BLaER1 (cell line): Measurements from ENCODE around the gene COQ8B.
"Not testable (repeated sequence)": the region's sequence is repeated elsewhere in the genome, so short reads cannot be mapped to it uniquely, and the experiment has no call there.

Experiments used
- H3K27ac ChIP-seq: shearing (Covaris generic); formaldehyde crosslinking; 2 replicates; pipeline ENCODE4 v1.8.1; 2022
- H3K27me3 ChIP-seq: shearing (Covaris generic); formaldehyde crosslinking; 2 replicates; pipeline ENCODE4 v1.8.1; 2022
- H3K36me3 ChIP-seq: shearing (Covaris generic); formaldehyde crosslinking; 2 replicates; pipeline ENCODE4 v1.8.1; 2022
- H3K4me1 ChIP-seq: shearing (Covaris generic); formaldehyde crosslinking; 2 replicates; pipeline ENCODE4 v1.8.1; 2022
- H3K4me2 ChIP-seq: shearing (Covaris generic); formaldehyde crosslinking; 2 replicates; pipeline ENCODE4 v1.8.1; 2022
- H3K4me3 ChIP-seq: shearing (Covaris generic); formaldehyde crosslinking; 2 replicates; pipeline ENCODE4 v1.8.1; 2022
- H3K9ac ChIP-seq: shearing (Covaris generic); formaldehyde crosslinking; 2 replicates; pipeline ENCODE4 v1.8.1; 2022
- H3K9me3 ChIP-seq: shearing (Covaris generic); formaldehyde crosslinking; 2 replicates; pipeline ENCODE4 v1.8.1; 2022
- H4K20me1 ChIP-seq: shearing (Covaris generic); formaldehyde crosslinking; 2 replicates; pipeline ENCODE4 v1.8.1; 2022
- Cebpa-rat ChIP-seq: shearing (Covaris generic); IDR thresholded peaks from 2 replicates; pipeline ENCODE4 v1.8.1; 2022

Gene COQ8B

DNA sequence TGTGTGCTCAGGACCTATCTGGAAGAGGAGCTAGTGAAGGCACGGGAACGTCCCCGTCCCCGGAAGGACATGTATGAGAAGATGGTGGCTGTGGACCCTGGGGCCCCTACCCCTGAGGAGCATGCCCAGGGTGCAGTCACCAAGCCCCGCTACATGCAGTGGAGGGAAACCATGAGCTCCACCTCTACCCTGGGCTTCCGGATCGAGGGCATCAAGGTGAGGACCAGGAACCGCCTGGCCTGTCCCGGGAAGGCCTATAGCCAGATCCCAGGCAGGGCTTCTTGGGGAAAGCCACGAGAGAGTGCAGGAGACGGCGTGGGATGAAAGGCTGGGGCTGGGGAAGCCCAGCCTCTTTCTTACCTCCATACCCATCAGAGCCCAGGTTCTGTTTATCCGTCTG is 16.5 kb upstream of the COQ8B start:
- Histone ChIP-seq H3K4me1 (no peaks in the 10 kb centered on the region), H3K9me3 (no peaks in the 10 kb centered on the region), H3K9ac (no peak overlapping the region), H3K36me3 (peaks cover 96% of the 10 kb centered on the region), H3K4me3 (no peak overlapping the region), H3K27ac (no peak overlapping the region), H3K27me3 (no peaks in the 10 kb centered on the region), H3K4me2 (no peak overlapping the region), H4K20me1 (no peaks in the 10 kb centered on the region)
- TF ChIP-seq Cebpa-rat: no peak

DNA sequence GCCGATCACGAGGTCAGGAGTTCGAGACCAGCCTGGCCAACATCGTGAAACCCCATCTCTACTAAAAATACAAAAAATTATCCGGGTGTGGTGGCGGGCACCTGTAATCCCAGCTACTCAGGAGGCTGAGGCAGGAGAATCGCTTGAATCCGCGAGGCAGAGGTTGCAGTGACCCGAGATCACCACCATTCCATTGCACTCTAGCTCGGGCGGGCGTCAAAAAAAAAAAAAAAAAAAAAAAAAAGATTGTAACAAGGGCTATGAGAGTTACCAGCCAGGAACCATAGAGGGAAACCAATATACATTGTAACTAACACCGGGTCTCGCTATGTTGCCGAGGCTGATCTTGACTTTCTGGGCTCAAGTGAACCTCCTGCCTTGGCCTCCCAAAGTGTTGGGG is 15.6 kb upstream of the COQ8B start:
- H3K9ac ChIP-seq, H3K4me3 ChIP-seq, H3K4me2 ChIP-seq, H3K27me3 ChIP-seq, H4K20me1 ChIP-seq, H3K9me3 ChIP-seq, H3K27ac ChIP-seq, H3K4me1 ChIP-seq: not testable (repeated sequence)
- H3K36me3 ChIP-seq: peaks cover 99% of the 10 kb centered on the region

DNA sequence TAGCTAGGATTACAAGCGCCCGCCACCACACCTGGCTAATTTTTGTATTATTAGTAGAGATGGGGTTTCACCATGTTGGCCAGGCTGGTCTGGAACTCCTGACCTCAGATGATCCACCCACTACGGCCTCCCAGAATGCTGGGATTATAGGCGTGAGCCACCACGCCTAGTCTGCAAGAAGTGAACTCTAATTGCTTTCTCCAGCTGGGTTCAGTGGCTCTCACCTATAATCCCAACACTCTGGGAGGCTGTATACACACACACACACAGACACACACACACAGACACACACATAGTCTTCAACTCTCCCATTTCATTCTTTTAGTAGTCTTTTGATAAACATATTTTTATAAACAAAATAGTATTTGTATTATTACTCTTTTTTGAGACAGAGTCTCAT is 13.4 kb upstream of the COQ8B start:
- not testable (repeated sequence) for H4K20me1 ChIP-seq, H3K4me1 ChIP-seq, H3K27ac ChIP-seq, H3K9ac ChIP-seq, H3K9me3 ChIP-seq, H3K4me3 ChIP-seq, H3K27me3 ChIP-seq, H3K4me2 ChIP-seq
- H3K36me3 ChIP-seq: peaks cover 97% of the 10 kb centered on the region

DNA sequence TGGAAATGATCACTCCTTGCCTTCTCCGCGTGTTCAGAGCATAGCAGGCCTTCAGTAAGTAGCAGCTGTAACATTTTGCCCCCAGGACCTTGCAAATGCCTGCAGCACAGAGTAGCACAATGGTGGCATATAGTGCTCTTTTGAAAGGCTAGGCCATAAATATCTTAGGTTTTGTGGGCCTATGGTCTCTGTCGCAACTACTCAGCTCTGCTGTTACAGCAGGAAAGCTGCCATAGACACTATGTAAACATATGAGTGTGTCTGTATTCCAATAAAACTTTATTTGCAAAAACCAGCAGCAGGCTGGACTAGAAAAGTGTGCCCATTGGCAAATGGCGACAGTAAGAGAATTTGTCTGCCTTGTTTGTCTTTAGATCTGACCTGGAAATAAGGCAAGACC is 9.6 kb upstream of the COQ8B start:
- no peaks in the 10 kb centered on the region for H3K9me3 ChIP-seq
- H3K4me2 ChIP-seq: no peak overlapping the region
- peaks cover 81% of the 10 kb centered on the region for H3K36me3 ChIP-seq

DNA sequence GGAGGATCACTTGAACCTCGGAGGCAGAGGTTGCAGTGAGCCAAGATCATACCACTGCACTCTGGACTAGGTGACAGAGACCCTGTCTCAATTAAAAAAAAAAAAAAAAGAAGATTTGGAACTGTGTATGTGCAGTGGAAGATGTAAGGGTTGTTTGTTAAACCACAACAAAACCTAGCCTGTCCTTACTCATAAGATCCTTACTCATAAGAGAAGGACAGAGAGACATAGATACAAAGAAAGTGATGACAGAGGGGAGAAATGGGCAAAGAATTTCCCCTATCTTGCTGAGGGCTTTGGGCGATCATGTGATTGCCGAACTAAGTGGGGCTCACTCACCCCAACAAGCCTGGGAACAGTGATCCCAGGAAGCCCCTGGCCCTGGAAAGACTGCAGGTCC is 8.2 kb upstream of the COQ8B start:
- Histone ChIP-seq H3K27me3 (no peaks in the 10 kb centered on the region), H3K4me1 (peaks cover 13% of the 10 kb centered on the region), H3K4me2 (no peak overlapping the region), H3K4me3 (no peak overlapping the region), H4K20me1 (peaks cover 6% of the 10 kb centered on the region; the same call in 1 of the 2 replicates), H3K9me3 (no peaks in the 10 kb centered on the region), H3K9ac (no peak overlapping the region), H3K27ac (no peak overlapping the region), H3K36me3 (peaks cover 67% of the 10 kb centered on the region)
- TF ChIP-seq Cebpa-rat: no peak

More for the DNA sequence above, 9.6 kb upstream of the COQ8B start:
- Histone ChIP-seq H3K27me3 (no peaks in the 10 kb centered on the region), H3K4me1 (no peaks in the 10 kb centered on the region), H3K9ac (no peak overlapping the region), H3K27ac (no peak overlapping the region), H3K4me3 (no peak overlapping the region), H4K20me1 (peaks cover 6% of the 10 kb centered on the region; the same call in 1 of the 2 replicates)
- no peak for TF ChIP-seq Cebpa-rat

DNA sequence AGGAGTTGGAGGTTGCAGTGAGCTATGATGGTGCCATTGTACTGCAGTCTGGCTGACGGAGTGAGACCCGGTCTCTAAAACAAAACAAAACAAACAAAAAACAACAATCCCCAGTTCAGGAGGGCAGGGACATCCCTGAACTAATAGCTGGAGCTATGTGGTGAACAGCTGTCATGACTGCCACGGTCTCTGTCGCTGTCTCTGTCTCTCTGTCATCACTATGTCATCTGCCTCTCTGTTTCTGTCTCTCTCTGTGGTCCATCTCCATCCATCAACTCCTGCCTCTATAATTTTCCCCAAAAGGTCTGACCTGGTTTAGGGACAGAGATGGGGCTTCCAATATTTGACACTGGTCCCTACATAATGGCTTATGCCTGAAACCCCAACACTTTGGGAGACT is 7.6 kb upstream of the COQ8B start:
- no peak overlapping the region for H3K4me3 ChIP-seq
- H3K27me3 ChIP-seq: no peaks in the 10 kb centered on the region
- H4K20me1 ChIP-seq: peaks cover 6% of the 10 kb centered on the region; the same call in 1 of the 2 replicates
- H3K9ac ChIP-seq: no peak overlapping the region
- peaks cover 19% of the 10 kb centered on the region for H3K4me1 ChIP-seq
- no peaks in the 10 kb centered on the region for H3K9me3 ChIP-seq
- no peak for TF ChIP-seq Cebpa-rat
- no peak overlapping the region for H3K27ac ChIP-seq
- peaks cover 62% of the 10 kb centered on the region for H3K36me3 ChIP-seq
- no peak overlapping the region for H3K4me2 ChIP-seq

DNA sequence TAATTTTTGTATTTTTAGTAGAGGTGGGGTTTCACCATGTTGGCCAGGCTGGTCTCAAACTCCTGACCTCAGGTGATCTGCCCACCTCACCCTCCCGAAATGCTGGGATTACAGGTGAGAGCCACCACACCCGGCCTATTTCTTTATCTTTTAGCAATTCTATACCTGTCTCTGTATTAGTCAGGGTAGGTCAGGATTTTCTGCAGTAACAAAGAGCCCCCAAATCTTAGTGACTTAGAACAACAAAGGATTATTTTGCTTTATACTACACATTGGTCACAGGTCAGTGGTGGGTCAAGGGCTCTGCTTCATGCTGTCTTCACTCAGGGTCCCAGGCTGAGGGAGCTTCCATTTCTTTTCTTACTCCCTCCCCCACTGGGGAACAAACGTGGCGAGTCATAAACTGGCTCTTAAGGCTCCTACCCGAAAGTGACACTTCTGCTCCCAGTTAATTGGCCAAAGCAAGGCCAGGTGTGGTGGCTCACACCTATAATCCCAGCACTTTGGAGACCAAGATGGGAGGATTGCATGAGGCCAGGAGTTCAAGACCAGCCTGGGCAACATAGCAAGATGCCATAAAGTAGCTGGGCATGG is 7.1 kb upstream of the COQ8B start:
- no peak overlapping the region for H3K4me3 ChIP-seq
- H3K36me3 ChIP-seq: peaks cover 56% of the 10 kb centered on the region
- no peaks in the 10 kb centered on the region for H3K9me3 ChIP-seq
- H3K4me2 ChIP-seq: no peak overlapping the region
- H3K4me1 ChIP-seq: peaks cover 24% of the 10 kb centered on the region
- H3K27ac ChIP-seq: no peak overlapping the region
- H3K9ac ChIP-seq: no peak overlapping the region
- peaks cover 8% of the 10 kb centered on the region for H4K20me1 ChIP-seq
- TF ChIP-seq Cebpa-rat: no peak
- H3K27me3 ChIP-seq: no peaks in the 10 kb centered on the region

DNA sequence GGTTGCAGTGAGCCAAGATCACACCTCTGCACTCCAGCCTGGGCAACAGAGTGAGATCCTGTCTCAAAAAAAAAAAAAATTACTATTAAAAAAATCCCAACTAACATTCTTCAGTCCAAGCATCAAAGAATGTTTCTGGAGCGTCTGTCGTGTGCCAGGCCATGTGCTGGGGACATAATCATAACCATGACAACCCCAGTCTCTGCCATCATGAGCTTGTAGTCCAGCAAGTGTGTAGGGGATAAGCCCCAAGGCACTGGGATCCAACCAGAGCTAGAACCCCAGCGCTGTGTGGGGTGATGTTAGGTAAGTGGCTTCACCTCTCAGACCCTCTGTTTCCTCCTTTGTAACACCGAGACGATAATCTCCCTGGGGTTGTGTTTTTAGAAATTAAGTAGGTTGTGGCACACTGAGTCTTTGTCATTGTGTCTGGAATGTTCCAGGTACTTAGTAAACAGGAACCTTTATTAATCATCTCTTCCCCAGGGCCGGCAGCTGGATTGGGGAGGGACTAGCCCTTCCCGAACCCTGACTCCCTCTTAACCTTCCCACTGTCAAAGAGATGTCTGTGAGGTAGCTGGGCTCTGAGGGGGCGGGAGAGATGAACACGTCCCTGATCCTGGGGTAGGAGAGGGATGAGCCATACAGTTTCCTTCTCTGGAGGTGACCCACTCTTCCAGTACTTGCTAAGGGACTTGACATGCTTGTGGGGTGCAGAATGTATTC is 5.4 kb upstream of the COQ8B start:
- Histone ChIP-seq H3K27ac (no peak overlapping the region), H3K36me3 (peaks cover 41% of the 10 kb centered on the region), H3K4me2 (no peak overlapping the region)

DNA sequence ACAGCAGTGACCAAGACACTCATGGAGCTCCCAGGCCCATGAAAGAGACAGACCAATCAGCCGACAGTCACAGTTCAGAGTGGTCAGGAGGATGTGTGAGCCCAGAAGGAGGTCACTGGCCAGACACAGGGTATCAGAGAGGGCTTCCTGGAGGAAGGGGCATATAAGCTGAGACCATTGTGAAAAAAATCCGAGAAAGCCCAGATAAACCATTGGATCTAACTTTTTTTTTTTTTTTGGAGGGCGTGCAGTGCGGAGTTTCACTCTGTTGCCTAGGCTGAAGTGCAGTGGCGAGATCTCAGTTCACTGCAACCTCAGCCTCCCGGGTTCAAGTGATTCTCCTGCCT is 4.4 kb upstream of the COQ8B start:
- Histone ChIP-seq H3K4me1 (peaks cover 43% of the 10 kb centered on the region), H3K27ac (no peak overlapping the region), H3K9ac (no peak overlapping the region), H3K4me2 (no peak overlapping the region), H3K27me3 (no peaks in the 10 kb centered on the region), H3K36me3 (peaks cover 33% of the 10 kb centered on the region), H3K4me3 (no peak overlapping the region), H4K20me1 (peaks cover 23% of the 10 kb centered on the region), H3K9me3 (no peaks in the 10 kb centered on the region)
- no peak for TF ChIP-seq Cebpa-rat

More for the DNA sequence above, 5.4 kb upstream of the COQ8B start:
- no peaks in the 10 kb centered on the region for H3K27me3 ChIP-seq
- peaks cover 23% of the 10 kb centered on the region for H4K20me1 ChIP-seq
- no peak overlapping the region for H3K9ac ChIP-seq
- no peak overlapping the region for H3K4me3 ChIP-seq
- no peak for TF ChIP-seq Cebpa-rat
- H3K9me3 ChIP-seq: no peaks in the 10 kb centered on the region
- peaks cover 39% of the 10 kb centered on the region for H3K4me1 ChIP-seq

DNA sequence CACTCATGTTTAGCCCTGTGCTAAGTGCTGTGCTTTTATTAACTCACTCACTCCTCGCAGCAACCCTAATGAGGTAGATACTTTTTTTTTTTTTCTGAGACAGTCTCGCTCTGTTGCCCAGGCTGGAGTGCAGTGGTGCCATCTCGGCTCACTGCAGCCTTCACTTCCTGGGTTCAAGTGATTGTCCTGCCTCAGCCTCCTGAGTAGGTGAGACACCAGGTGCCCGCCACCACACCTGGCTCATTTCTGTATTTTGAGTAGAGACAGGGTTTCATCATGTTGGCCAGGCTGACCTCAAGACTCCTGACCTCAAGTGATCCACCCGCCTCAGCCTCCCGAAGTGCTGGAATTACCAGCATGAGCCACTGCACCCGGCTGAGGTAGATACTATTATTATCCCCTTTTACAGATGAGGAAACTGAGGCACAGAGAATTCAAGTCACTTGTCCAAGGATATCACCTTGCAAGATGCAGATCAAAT is 2.8 kb upstream of the COQ8B start:
- no peak for TF ChIP-seq Cebpa-rat
- Histone ChIP-seq H3K36me3 (peaks cover 16% of the 10 kb centered on the region; the same call in 1 of the 2 replicates), H4K20me1 (peaks cover 23% of the 10 kb centered on the region), H3K27me3 (no peaks in the 10 kb centered on the region), H3K9me3 (no peaks in the 10 kb centered on the region), H3K4me2 (peak overlapping the region; percentile 90), H3K4me3 (peak overlapping the region; percentile 75), H3K4me1 (peaks cover 56% of the 10 kb centered on the region), H3K9ac (peak overlapping the region; percentile 86; the same call in 1 of the 2 replicates), H3K27ac (peak overlapping the region; percentile 70; the same call in 1 of the 2 replicates)
